ENCODE measurements around the gene SGF29. TPM values are rescaled to one million over a fixed set of nuclear protein-coding genes. Genes with fewer than 3 reads are reported as not detected.
"Not testable (repeated sequence)": the region's sequence is repeated elsewhere in the genome, so short reads cannot be mapped to it uniquely, and the experiment has no call there.

Gene SGF29
- total RNA-seq, 1 donor from 2014 or later, result 14.0 TPM

- intact Hi-C loops (cut with DNase I), result loop anchor here (10.0 kb wide), 1 partner anchor 58 kb away; the partner anchor contains the start of gene SULT1A1
- no peak for DNase-seq (ENCODE audit: low spot score)
These were observed 3.2 kb downstream of the SGF29 start for GRCh38 chr16:28556914-28557320.

GRCh38 chr16:28558456-28558855, 4.7 kb downstream of the SGF29 start:
- no peak for DNase-seq (ENCODE audit: low spot score)
- intact Hi-C loops (cut with DNase I), result loop anchor here (10.0 kb wide), 1 partner anchor 56 kb away; the partner anchor contains the start of gene SULT1A1

GRCh38 chr16:28561557-28562187, 8.0 kb downstream of the SGF29 start:
- intact Hi-C loops (cut with DNase I), result no loop called here
- DNase-seq (ENCODE audit: low spot score), result no peak

DNA sequence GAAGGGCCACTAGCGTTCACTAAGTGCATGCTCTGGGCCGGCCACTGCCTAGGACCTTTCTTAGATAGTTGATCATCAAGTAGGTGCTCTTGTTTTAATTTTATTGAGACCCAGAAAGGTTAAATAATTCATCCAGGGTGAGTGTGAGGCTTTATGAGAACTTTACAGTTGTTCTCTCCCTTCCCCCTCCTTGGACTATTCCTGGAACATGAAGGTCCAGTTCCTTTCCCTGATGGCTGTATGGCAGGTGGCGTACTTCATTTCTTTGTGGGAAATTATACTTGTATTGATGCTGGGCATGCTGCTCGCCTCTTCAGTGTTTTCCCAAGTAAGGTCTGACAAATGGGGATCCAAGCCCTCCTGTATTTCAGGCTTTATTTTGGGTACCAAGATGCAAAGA, 8.5 kb downstream of the SGF29 start:
- no peak for DNase-seq (ENCODE audit: low spot score)
- intact Hi-C loops (cut with DNase I), result no loop called here

- intact Hi-C loops (cut with DNase I), result no loop called here
- DNase-seq (ENCODE audit: low spot score), result no peak
These were observed 9.5 kb downstream of the SGF29 start for GRCh38 chr16:28563218-28563617.

DNA sequence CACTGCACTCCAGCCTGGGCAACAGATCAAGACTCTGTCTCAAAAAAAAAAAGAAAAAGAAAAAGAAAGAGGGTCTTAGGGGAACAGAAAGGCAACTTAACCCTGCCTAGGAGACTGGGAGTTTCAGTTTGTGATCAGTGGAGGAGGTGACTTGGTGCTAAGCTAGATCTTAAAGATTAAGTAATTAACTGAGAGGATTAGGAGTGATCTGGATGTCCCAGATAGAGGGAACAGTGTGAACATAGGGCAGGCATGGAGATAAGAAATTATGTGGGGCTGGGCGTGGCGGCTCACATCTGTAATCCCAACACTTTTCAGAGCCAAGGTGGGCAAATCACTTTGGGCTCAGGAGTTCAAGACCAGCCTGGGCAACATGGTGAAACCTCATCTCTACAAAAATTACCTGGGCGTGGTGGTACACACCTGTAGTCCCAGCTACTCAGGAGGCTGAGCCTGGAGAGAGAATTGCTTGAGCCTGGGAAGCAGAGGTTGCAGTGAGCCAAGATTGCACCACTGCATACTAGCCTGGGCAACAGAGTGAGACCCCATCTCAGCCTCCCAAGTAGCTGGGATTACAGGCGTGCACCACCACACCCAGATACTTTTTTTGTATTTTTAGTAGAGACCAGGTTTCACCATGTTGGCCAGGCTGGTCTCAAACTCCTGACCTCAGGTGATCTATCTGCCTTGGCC, 12.7 kb downstream of the SGF29 start:
- DNase-seq (ENCODE audit: low spot score); intact Hi-C loops (cut with DNase I): not testable (repeated sequence)

DNA sequence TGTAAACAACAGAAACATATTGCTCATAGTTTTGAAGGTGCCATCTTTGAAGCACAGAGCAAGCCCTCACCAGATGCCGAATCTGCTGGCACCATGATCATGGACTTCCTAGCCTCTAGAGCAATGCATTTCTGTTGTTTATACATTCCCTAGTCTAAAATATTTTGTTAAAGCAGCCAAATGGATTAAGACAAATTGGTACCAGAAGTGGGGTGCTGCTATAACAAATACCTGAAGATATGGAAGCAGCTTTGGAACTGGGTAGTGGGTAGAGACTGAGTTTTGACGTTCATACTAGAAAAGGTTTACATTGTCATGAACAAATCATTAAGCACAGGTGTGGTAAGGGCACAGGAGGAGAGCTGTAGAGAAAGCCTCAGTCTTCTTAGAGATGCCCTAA, 13.6 kb downstream of the SGF29 start:
- intact Hi-C loops (cut with DNase I), result no loop called here
- no peak for DNase-seq (ENCODE audit: low spot score)

GRCh38 chr16:28569021-28569420, 15.3 kb downstream of the SGF29 start:
- DNase-seq (ENCODE audit: low spot score), result no peak

DNA sequence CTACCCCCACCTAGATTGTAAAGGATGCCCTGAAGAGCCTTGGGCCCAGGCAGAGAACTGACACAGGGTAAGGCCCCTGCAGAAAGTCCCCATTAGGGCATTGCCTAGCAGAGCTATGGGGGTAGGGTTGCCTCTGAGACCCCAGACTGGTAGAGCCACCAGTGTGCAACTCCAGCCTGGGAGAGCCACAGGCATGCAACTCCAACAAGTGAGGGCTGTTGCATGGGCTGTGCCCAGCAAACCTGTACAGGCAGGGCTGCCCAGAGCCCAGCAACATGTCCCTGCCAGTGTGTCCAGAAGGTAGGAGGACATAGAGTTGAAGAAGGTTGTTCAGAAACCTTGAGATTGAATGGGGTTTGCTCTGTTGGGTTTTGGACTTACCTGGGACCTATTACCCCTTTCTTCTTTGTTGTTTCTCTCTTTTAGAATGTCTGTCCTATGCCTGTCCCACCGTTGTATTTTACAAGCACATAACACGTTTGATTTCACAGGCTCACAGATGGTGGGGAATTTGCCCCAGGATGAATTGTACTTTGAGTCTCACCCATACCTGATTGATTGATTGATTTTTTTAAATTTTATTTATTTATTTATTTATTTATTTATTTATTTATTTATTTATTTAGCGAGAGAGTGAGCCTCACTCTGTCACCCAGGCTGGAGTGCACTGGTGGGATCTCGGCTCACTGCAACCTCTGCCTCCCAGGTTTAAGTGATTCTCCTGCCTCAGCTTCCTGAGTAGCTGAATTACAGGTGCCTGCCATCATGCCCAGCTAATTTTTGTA, 16.4 kb downstream of the SGF29 start:
- intact Hi-C loops (cut with DNase I), result no loop called here
- no peak for DNase-seq (ENCODE audit: low spot score)

More at GRCh38 chr16:28569021-28569420, 15.3 kb downstream of the SGF29 start:
- intact Hi-C loops (cut with DNase I), result no loop called here

DNA sequence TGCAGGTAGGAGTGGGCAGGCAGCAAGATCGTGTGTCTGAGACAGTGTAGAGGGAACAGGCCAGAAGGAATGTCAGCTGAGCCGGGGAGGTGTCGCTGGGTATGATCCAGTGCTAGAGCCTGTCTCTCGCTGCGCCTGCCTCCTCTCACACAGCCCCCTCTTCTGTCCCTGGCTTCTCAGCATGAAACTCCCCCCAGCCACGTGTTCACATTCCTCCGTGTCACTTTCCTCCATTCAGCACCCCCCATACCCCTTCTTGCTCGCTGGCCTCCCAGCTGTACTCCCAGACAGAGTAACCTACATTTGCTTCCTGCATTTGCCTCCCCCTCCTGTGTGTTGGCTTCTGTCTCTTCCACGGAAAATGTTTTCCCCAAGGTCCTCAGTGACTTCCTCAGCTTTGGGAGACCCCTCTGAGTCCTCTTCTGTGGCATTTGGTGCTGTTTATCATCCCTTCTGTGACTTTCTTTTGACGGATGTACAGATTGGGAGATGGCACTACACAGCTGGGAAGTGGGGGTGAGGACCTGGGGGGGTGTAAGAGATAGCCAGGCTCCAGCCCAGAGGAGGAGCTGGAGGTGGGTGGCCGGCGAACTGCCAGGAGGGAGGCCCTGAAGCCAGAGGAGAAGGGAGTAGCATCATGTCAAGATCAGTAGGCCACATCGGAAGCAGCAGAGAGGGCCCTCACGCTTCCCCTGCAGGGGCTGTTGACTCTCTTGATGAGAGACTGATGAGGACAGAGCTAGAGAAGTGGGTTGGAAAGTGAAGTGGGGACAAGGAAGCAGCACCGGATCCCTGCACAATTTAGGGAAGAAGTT, 19.2 kb downstream of the SGF29 start:
- intact Hi-C loops (cut with DNase I), result no loop called here
- DNase-seq (ENCODE audit: low spot score), result peak; percentile 83

GRCh38 chr16:28573738-28574718, 20.3 kb downstream of the SGF29 start:
- intact Hi-C loops (cut with DNase I), result no loop called here
- no peak for DNase-seq (ENCODE audit: low spot score)

- intact Hi-C loops (cut with DNase I), result no loop called here
- no peak for DNase-seq (ENCODE audit: low spot score)
These were observed 21.2 kb downstream of the SGF29 start for GRCh38 chr16:28574925-28575324.

- no peak for DNase-seq (ENCODE audit: low spot score)
- intact Hi-C loops (cut with DNase I), result no loop called here
These were observed 21.9 kb downstream of the SGF29 start for GRCh38 chr16:28575446-28576109.

DNA sequence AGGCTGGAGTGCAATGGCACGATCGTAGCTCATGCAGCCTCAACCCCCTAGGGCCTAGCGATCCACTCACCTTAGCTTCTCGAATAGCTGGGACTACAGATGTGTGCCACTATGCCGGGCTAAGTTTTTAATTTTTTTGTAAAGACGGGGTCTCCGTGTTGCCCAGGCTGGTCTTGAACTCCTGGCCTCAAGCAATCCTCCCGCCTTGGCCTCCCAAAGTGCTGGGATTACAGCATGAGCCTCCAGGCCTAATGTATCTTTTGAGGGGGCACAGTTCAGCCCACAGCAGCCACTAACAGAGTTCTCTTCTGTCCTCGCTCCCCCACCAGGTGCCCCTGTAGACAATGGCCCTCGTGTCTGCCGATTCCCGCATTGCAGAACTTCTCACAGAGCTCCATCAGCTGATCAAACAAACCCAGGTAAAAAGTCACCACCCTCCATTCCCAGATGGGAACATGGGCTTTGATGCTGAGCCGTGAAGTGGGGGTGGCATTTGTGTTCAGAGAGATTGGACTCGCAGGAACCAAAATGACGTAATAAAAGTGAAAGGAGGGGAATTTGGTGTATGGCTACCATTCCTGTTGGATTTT, 27.1 kb downstream of the SGF29 start:
- intact Hi-C loops (cut with DNase I), result no loop called here
- DNase-seq (ENCODE audit: low spot score), result no peak

DNA sequence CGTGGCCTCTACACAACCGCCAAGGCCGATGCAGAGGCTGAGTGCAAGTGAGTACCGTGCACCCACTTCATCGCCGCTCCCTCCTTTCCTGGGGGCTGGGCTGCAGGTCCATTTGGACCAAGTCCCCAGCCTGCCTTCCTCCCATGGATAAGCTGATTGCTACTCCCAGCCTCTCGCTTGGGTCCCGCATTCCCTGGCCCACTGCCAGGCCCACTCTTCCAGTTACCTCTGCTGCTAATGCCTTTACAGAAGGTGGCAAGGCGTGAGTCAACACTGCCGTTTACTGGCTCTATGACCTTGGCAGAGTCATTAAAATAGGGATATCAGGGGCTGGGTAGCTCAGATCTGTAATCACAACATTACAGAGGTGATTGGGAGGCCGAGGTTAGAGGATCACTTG, 32.0 kb downstream of the SGF29 start:
- DNase-seq (ENCODE audit: low spot score), result no peak
- intact Hi-C loops (cut with DNase I), result no loop called here

GRCh38 chr16:28586466-28586865, 32.7 kb downstream of the SGF29 start:
- no peak for DNase-seq (ENCODE audit: low spot score)
- intact Hi-C loops (cut with DNase I), result no loop called here

DNA sequence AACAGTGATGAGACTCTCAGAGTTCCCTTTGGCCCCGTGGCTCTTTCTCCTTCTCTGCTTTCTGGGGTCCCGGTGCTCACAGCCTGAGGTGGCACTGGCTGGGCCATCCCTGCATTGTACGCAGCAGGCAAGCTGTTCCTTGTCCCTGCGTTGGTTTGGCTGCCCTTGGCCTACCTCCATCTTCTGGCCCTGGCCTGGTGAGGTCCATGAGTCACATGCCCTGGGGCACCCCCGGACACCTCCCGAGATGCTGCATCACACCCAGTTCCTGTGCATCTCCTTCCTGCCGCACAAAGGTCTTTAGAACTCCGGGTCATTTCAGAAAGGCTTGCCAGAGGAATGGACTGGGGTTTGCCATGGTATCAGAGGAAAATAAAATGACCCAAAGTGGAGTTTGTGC, 33.7 kb downstream of the SGF29 start:
- no peak for DNase-seq (ENCODE audit: low spot score)
- intact Hi-C loops (cut with DNase I), result no loop called here

GRCh38 chr16:28589069-28589468, 35.3 kb downstream of the SGF29 start:
- intact Hi-C loops (cut with DNase I), result no loop called here
- DNase-seq (ENCODE audit: low spot score), result no peak

Data from cardiac septum (tissue), 1 donor.